ENCODE results near the gene ZNF579. TPM values are rescaled to one million over a fixed set of nuclear protein-coding genes. Genes with fewer than 3 reads are reported as not detected.

ZNF579 gene
- total and polyA plus RNA-seq, 4 experiments from 2014 or later = 0.62 to 9.6 (median 8.0) TPM; not detected in 1

GRCh38 chr19:55549500-55550320 lies 30.9 kb downstream of the ZNF579 start:
- no peak overlapping the region for H3K4me3 ChIP-seq (ENCODE audit: low read length in 2 of 2)
- H3K36me3 Mint-ChIP-seq = no peaks in the 10 kb centered on the region
- POLR2A ChIA-PET (ENCODE audit: partially characterized antibody) = no interaction called here
- H3K27me3 ChIP-seq (ENCODE audit: insufficient read depth, low read length) = no peaks in the 10 kb centered on the region
- H3K36me3 ChIP-seq (ENCODE audit: insufficient read depth, low read length) = no peaks in the 10 kb centered on the region
- no peaks in the 10 kb centered on the region for H3K4me1 ChIP-seq (ENCODE audit: insufficient read depth, low read length)
- peaks cover 20 to 30% of the 10 kb centered on the region in 2 donors for H3K27me3 Mint-ChIP-seq
- no peak for DNase-seq
- no peak overlapping the region for H3K4me3 Mint-ChIP-seq
- intact Hi-C loops (cut with micrococcal nuclease) = no loop called here
- no peak overlapping the region for H3K27ac Mint-ChIP-seq
- H3K9me3 ChIP-seq (ENCODE audit: control insufficient read depth in 1 of 2, low read length in 2 of 2) = no peaks in the 10 kb centered on the region
- H3K9me3 Mint-ChIP-seq = no peaks in the 10 kb centered on the region
- H3K27ac ChIP-seq (ENCODE audit: low read depth, low read length) = no peak overlapping the region
- no peaks in the 10 kb centered on the region for H3K4me1 Mint-ChIP-seq
- CTCF ChIA-PET (ENCODE audit: partially characterized antibody) = no interaction called here

DNA sequence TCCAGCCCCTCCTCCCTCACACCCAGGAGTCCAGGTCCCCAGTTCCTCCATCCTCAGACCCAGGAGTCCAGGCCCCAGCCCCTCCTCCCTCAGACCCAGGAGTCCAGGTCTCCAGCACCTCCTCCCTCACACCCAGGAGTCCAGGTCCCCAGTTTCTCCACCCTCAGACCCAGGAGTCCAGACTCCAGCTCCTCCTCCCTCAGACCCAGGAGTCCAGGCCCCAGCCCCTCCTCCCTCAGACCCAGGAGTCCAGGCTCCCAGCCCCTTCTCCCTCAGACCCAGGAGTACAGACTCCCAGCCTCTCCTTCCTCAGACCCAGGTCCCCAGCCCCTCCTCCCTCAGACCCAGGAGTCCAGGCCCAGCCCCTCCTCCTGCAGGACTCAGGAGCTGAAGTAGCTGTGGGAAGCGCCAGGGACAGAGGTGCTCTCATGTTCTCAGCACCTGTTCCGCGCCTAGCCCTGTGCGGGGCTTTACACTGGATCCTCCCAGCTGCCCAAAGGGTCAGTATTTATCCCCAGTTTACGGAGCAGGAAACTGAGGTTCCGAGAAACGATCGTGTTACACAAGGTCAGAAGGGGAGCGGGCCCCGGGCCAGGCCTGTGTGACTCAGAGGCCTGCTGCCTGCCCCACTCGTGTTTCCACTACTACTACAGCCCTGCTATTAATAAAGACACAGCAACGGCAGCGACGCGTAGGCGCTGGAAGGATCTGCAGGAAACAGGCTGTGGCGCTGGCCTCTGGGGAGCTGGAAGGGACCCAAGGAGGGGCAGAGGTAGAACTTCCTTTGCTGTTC lies 33.6 kb downstream of the ZNF579 start:
- DNase-seq = no peak
- no peak overlapping the region for H3K27ac Mint-ChIP-seq
- H3K4me1 Mint-ChIP-seq = no peaks in the 10 kb centered on the region
- H3K27me3 Mint-ChIP-seq = peaks cover 18 to 27% of the 10 kb centered on the region in 2 donors
- POLR2A ChIA-PET (ENCODE audit: partially characterized antibody) = no interaction called here
- intact Hi-C loops (cut with micrococcal nuclease) = no loop called here
- H3K9me3 ChIP-seq (ENCODE audit: control insufficient read depth in 1 of 2, low read length in 2 of 2) = no peaks in the 10 kb centered on the region
- H3K36me3 ChIP-seq (ENCODE audit: insufficient read depth, low read length) = no peaks in the 10 kb centered on the region
- no peaks in the 10 kb centered on the region for H3K27me3 ChIP-seq (ENCODE audit: insufficient read depth, low read length)
- H3K36me3 Mint-ChIP-seq = no peaks in the 10 kb centered on the region
- no peak overlapping the region for H3K4me3 Mint-ChIP-seq
- CTCF ChIA-PET (ENCODE audit: partially characterized antibody) = no interaction called here
- H3K9me3 Mint-ChIP-seq = peaks cover 0 to 2% (median 0%) of the 10 kb centered on the region in 8 donors
- no peaks in the 10 kb centered on the region for H3K4me1 ChIP-seq (ENCODE audit: insufficient read depth, low read length)
- no peak overlapping the region for H3K27ac ChIP-seq (ENCODE audit: low read depth, low read length)
- no peak overlapping the region for H3K4me3 ChIP-seq (ENCODE audit: low read length in 2 of 2)

DNA sequence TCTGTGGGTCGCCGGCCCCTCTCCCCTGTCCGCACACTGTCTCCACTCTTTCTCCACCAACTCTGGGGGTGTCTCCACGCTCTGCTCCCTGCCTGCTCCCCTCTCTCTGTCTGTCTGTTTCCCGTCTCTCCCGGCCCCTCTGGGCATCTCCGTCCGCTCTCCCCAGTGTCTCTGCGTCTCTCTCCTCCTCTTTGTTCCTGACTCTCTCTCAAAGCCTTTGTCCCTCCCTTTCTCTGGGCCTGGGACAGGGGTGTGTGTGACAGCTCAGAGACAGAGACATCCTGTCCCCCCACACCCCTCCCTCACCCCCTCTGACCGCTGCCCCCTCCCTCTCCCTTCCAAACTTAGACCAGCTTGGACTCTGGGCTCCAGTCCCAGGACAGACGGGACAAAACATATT lies 34.6 kb downstream of the ZNF579 start:
- POLR2A ChIA-PET (ENCODE audit: partially characterized antibody) = no interaction called here
- CTCF ChIA-PET (ENCODE audit: partially characterized antibody) = no interaction called here
- H3K27me3 Mint-ChIP-seq = peaks cover 18 to 27% of the 10 kb centered on the region in 2 donors
- H3K27ac ChIP-seq (ENCODE audit: low read depth, low read length) = no peak overlapping the region
- H3K4me1 ChIP-seq (ENCODE audit: insufficient read depth, low read length) = no peaks in the 10 kb centered on the region
- H3K9me3 ChIP-seq (ENCODE audit: control insufficient read depth in 1 of 2, low read length in 2 of 2) = no peaks in the 10 kb centered on the region
- no peaks in the 10 kb centered on the region for H3K36me3 ChIP-seq (ENCODE audit: insufficient read depth, low read length)
- H3K4me3 Mint-ChIP-seq = no peak overlapping the region
- intact Hi-C loops (cut with micrococcal nuclease) = no loop called here
- no peak overlapping the region for H3K4me3 ChIP-seq (ENCODE audit: low read length in 2 of 2)
- DNase-seq = no peak
- H3K27me3 ChIP-seq (ENCODE audit: insufficient read depth, low read length) = no peaks in the 10 kb centered on the region
- no peaks in the 10 kb centered on the region for H3K36me3 Mint-ChIP-seq
- H3K9me3 Mint-ChIP-seq = peaks cover 0 to 2% (median 0%) of the 10 kb centered on the region in 8 donors
- H3K4me1 Mint-ChIP-seq = no peaks in the 10 kb centered on the region
- H3K27ac Mint-ChIP-seq = no peak overlapping the region

GRCh38 chr19:55545443-55545842 lies 35.2 kb downstream of the ZNF579 start, which contains the start of gene SBK3:
SBK3 (minus strand) TSS chr19:55545543; CDS start chr19:55545543, 0 bp downstream.
- no peak within 1 kb of the TSS for H3K4me3 Mint-ChIP-seq

DNA sequence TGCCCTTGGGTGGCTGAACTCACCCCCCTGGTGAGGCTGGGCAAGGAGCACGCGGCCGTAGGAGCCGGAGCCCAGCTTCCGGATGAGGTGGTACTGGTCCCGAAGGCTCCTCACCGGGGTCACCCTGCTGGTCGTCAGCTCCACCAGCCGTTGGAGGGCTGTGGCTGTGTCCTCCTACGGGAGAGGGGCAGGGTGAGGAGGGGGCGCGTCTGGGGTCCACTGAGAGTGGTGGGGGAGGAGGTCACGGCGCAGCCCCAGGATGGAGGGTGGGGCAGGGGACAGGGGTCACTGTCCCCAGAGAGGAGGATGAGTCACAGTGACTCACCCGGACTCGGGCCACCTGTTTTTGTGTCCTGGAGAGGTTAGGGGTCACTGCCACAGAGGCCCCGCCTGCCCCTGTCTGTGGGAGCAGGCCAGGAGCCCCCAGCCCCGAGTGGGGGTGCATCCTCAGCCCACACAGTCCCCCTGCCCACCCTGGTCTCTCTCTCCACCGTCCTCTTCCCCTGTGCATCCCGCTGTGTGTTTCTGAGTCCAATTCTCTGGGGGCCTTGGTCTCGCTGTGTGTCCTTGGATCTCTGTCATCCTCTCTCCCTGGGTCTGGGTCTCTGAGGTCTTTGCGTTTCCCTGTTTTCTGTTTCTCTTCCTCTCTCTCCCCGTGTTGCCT lies 35.7 kb downstream of the ZNF579 start:
- POLR2A ChIA-PET (ENCODE audit: partially characterized antibody) = no interaction called here

More at GRCh38 chr19:55545443-55545842, 35.2 kb downstream of the ZNF579 start, which contains the start of gene SBK3:
- H3K27me3 Mint-ChIP-seq = peaks cover 18 to 27% of the 10 kb centered on the region in 2 donors
- peaks cover 0 to 2% (median 0%) of the 10 kb centered on the region in 8 donors for H3K9me3 Mint-ChIP-seq
- POLR2A ChIA-PET (ENCODE audit: partially characterized antibody) = no interaction called here
- no peak within 1 kb of the TSS for H3K27ac ChIP-seq (ENCODE audit: low read depth, low read length)
- no peaks in the 10 kb centered on the region for H3K4me1 ChIP-seq (ENCODE audit: insufficient read depth, low read length)
- CTCF ChIA-PET (ENCODE audit: partially characterized antibody) = no interaction called here
- no peak within 1 kb of the TSS for H3K4me3 ChIP-seq (ENCODE audit: low read length in 2 of 2)
- DNase-seq = no peak
- H3K36me3 ChIP-seq (ENCODE audit: insufficient read depth, low read length) = no peaks in the 10 kb centered on the region
- H3K27me3 ChIP-seq (ENCODE audit: insufficient read depth, low read length) = no peaks in the 10 kb centered on the region
- H3K4me1 Mint-ChIP-seq = no peaks in the 10 kb centered on the region
- intact Hi-C loops (cut with micrococcal nuclease) = no loop called here
- H3K27ac Mint-ChIP-seq = no peak within 1 kb of the TSS
- no peaks in the 10 kb centered on the region for H3K36me3 Mint-ChIP-seq
- no peaks in the 10 kb centered on the region for H3K9me3 ChIP-seq (ENCODE audit: control insufficient read depth in 1 of 2, low read length in 2 of 2)

DNA sequence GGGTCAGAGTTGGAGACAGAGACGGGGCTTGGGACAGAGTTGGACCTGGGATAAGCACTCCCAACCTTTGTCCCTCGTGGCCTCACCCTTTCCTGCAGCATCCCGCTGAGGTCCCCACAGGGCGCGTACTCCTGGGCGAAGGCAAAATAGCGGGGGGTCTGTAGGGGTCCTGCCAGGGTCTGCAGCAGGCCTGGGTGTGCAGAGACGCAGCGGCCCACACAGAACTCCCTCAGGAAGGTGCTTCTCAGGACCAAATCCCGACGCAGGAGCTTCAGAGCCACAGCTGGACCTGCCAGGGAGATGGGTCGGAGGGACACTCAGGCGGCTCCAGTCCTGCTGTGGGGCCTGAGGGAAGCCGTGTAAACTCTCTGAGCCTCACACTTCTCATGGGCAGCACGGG lies 36.6 kb downstream of the ZNF579 start:
- CTCF ChIA-PET (ENCODE audit: partially characterized antibody) = no interaction called here
- Histone ChIP-seq H3K9me3 (ENCODE audit: control insufficient read depth in 1 of 2, low read length in 2 of 2) (no peaks in the 10 kb centered on the region), H3K36me3 (ENCODE audit: insufficient read depth, low read length) (no peaks in the 10 kb centered on the region), H3K4me3 (ENCODE audit: low read length in 2 of 2) (no peak overlapping the region), H3K27me3 (ENCODE audit: insufficient read depth, low read length) (no peaks in the 10 kb centered on the region), H3K4me1 (ENCODE audit: insufficient read depth, low read length) (no peaks in the 10 kb centered on the region), H3K27ac (ENCODE audit: low read depth, low read length) (no peak overlapping the region)
- no peaks in the 10 kb centered on the region for H3K36me3 Mint-ChIP-seq
- no peak for DNase-seq
- H3K4me1 Mint-ChIP-seq = no peaks in the 10 kb centered on the region
- peaks cover 18 to 22% of the 10 kb centered on the region in 2 donors for H3K27me3 Mint-ChIP-seq
- POLR2A ChIA-PET (ENCODE audit: partially characterized antibody) = no interaction called here
- no peak overlapping the region for H3K4me3 Mint-ChIP-seq
- intact Hi-C loops (cut with micrococcal nuclease) = no loop called here
- peaks cover 0 to 2% (median 0%) of the 10 kb centered on the region in 8 donors for H3K9me3 Mint-ChIP-seq
- no peak overlapping the region for H3K27ac Mint-ChIP-seq

More for the DNA sequence above, 35.7 kb downstream of the ZNF579 start:
- CTCF ChIA-PET (ENCODE audit: partially characterized antibody) = no interaction called here
- Histone ChIP-seq H3K27ac (ENCODE audit: low read depth, low read length) (no peak overlapping the region), H3K36me3 (ENCODE audit: insufficient read depth, low read length) (no peaks in the 10 kb centered on the region), H3K4me1 (ENCODE audit: insufficient read depth, low read length) (no peaks in the 10 kb centered on the region), H3K27me3 (ENCODE audit: insufficient read depth, low read length) (no peaks in the 10 kb centered on the region), H3K4me3 (ENCODE audit: low read length in 2 of 2) (no peak overlapping the region), H3K9me3 (ENCODE audit: control insufficient read depth in 1 of 2, low read length in 2 of 2) (no peaks in the 10 kb centered on the region)
- H3K4me3 Mint-ChIP-seq = no peak overlapping the region
- intact Hi-C loops (cut with micrococcal nuclease) = no loop called here
- H3K27ac Mint-ChIP-seq = no peak overlapping the region
- no peaks in the 10 kb centered on the region for H3K4me1 Mint-ChIP-seq
- H3K9me3 Mint-ChIP-seq = peaks cover 0 to 2% (median 0%) of the 10 kb centered on the region in 8 donors
- peaks cover 18 to 25% of the 10 kb centered on the region in 2 donors for H3K27me3 Mint-ChIP-seq
- no peaks in the 10 kb centered on the region for H3K36me3 Mint-ChIP-seq
- no peak for DNase-seq

DNA sequence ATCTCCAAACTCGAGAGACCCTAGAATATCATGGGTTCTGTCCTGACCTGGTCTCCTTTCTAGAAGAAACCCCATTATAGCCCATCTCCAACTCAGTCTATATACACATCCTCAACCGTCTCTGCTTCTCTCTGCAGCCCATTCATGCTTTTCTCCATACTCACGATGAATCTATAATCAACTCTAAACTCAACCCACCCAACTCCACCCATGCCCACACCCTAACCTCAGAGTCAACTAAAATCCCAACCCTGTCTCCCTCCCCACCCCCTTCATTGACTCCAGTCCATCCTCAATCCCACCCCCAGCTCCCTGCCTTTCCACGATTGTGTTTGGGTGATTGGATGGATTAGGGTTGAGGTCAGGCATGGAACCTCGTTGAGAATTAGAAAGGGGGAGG lies 37.1 kb downstream of the ZNF579 start:
- POLR2A ChIA-PET (ENCODE audit: partially characterized antibody) = no interaction called here
- Histone ChIP-seq H3K4me1 (ENCODE audit: insufficient read depth, low read length) (no peaks in the 10 kb centered on the region), H3K4me3 (ENCODE audit: low read length in 2 of 2) (no peak overlapping the region), H3K9me3 (ENCODE audit: control insufficient read depth in 1 of 2, low read length in 2 of 2) (no peaks in the 10 kb centered on the region), H3K27me3 (ENCODE audit: insufficient read depth, low read length) (no peaks in the 10 kb centered on the region), H3K36me3 (ENCODE audit: insufficient read depth, low read length) (no peaks in the 10 kb centered on the region), H3K27ac (ENCODE audit: low read depth, low read length) (no peak overlapping the region)
- no peak for DNase-seq
- Mint-ChIP-seq H3K36me3 (no peaks in the 10 kb centered on the region), H3K4me3 (peak overlapping the region in 1 of 8 donors; percentile 5), H3K27me3 (peaks cover 18 to 22% of the 10 kb centered on the region in 2 donors), H3K4me1 (no peaks in the 10 kb centered on the region), H3K27ac (no peak overlapping the region), H3K9me3 (peaks cover 0 to 2% (median 0%) of the 10 kb centered on the region in 8 donors)
- intact Hi-C loops (cut with micrococcal nuclease) = no loop called here
- CTCF ChIA-PET (ENCODE audit: partially characterized antibody) = no interaction called here

All from CD4-positive, alpha-beta memory T cell (primary cell).